Fibroblast of villous mesenchyme (primary cell): ENCODE measurements around the gene VWA3B. TPM values are rescaled to one million over a fixed set of nuclear protein-coding genes. Genes with fewer than 3 reads are reported as not detected.
"Not testable (repeated sequence)": the region's sequence is repeated elsewhere in the genome, so short reads cannot be mapped to it uniquely, and the experiment has no call there.

Source experiments
- DNase-seq: peaks from one replicate; pipeline ENCODE4 v3.0.0-alpha.2; 2010; ENCODE audit warnings: low read depth
- H3K4me3 ChIP-seq: 2 replicates; pipeline ENCODE4 v1.5.1; 2011; ENCODE audit warnings: low read depth, mild to moderate bottlenecking, low read length
- CTCF ChIP-seq: IDR thresholded peaks from 2 replicates; pipeline ENCODE4 v1.5.1; 2012; ENCODE audit warnings: low read depth, mild to moderate bottlenecking, low read length; ENCODE audit not compliant: insufficient read depth
- total RNA-seq: library from RNA; depleted of rRNA; stranded (reverse); fragments of >200 nt; gene quantifications from 2 replicates; pipeline ENCODE4 v1.2.3, GENCODE V29; 2012

Gene VWA3B
- total RNA-seq, 1 donor: not detected

- no peak overlapping the region for H3K4me3 ChIP-seq
- no peak for TF ChIP-seq CTCF
- DNase-seq: no peak
These were observed 41.7 kb downstream of the VWA3B start for GRCh38 chr2:98128556-98129109.

GRCh38 chr2:98130073-98130472 lies 43.1 kb downstream of the VWA3B start:
- not testable (repeated sequence) for DNase-seq, H3K4me3 ChIP-seq

GRCh38 chr2:98134172-98135005 lies 47.4 kb downstream of the VWA3B start:
- DNase-seq: peak; percentile 8
- no peak for TF ChIP-seq CTCF
- H3K4me3 ChIP-seq: no peak overlapping the region

- DNase-seq: no peak
- no peak for TF ChIP-seq CTCF
- no peak overlapping the region for H3K4me3 ChIP-seq
These were observed 50.2 kb downstream of the VWA3B start for GRCh38 chr2:98137196-98137595.

- not testable (repeated sequence) for H3K4me3 ChIP-seq, DNase-seq
These were observed 52.0 kb downstream of the VWA3B start for GRCh38 chr2:98138978-98139377.

- no peak overlapping the region for H3K4me3 ChIP-seq
- TF ChIP-seq CTCF: no peak
- DNase-seq: peak; percentile 10
These were observed 53.2 kb downstream of the VWA3B start for GRCh38 chr2:98140210-98140609.

GRCh38 chr2:98142106-98142791 lies 55.3 kb downstream of the VWA3B start:
- H3K4me3 ChIP-seq: no peak overlapping the region
- TF ChIP-seq CTCF: no peak
- DNase-seq: no peak
